Activated T-helper 1 cell treated with anti-CD3 and anti-CD28 coated beads, Interleukin-2, amount 50 U/mL, for 16 hours (primary cell): ENCODE results near the gene MYO16.
"Not testable (repeated sequence)": the region's sequence is repeated elsewhere in the genome, so short reads cannot be mapped to it uniquely, and the experiment has no call there.

ENCODE experiments used
- DNase-seq, 2 donors: peaks; one replicate each; pipeline ENCODE4 v3.0.0-alpha.2; 2020; ENCODE audit warnings: low read depth in 1 of 2, low spot score in 1 of 2

Gene MYO16

GRCh38 chr13:109036078-109036780 is 406.8 kb downstream of the MYO16 start:
- no peak for DNase-seq

DNA sequence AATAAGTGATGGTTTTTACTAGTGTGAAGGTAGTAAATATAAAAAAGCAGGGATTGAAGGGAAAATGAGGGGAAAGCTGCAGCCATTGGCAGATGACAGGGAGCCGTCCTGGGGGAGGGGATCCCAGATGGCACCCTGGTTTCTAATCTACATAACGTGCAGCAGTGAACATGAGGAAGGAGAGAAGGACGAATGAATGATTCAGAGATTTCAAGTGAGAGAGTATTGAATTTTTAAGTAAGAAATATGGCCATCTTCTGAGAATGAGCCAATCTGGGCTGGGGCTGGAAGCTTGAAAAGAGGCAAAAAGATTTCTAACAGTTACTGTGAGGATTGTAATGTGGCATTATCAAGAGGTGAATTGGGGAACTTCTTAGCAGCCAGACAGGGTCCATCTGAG is 414.2 kb downstream of the MYO16 start:
- DNase-seq = no peak

DNA sequence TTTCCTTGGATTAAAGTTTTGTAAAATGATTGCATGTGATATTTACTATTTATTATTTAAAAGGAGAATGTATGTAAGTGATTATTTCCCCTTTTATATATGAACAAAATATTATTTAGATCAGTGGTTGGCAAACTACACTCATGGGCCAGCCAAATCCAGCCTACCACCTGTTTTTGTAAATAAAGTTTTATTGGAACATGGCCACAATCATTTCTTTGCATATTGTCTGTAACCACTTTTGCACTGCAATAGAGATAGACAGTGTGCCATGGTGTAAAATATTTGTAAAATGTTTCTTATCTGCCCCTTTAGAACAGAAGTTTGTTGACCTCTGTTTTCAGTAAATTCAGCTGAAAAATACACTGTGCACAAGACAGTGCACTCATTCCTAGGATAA is 426.4 kb downstream of the MYO16 start:
- no peak for DNase-seq

DNA sequence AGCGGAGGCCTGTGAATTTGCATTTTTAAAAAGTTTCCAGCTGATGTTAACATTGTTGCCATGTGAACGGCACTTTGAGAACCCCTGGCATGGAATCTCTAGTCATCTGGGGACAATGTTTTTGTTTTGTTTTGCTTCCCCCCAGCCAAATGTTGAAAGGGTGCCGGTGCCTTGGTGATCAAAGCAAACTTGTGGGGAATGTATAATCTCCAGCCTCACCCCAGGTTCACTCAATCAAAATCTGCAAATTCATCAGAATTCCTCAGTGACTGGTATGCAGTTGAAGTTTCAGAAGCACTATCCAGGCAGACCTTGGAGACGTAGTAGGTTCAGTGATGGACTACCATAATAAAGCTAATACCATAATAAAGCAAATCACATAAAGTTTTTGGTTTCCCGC is 428.7 kb downstream of the MYO16 start:
- no peak for DNase-seq

GRCh38 chr13:109072505-109072904 is 443.1 kb downstream of the MYO16 start:
- no peak for DNase-seq

GRCh38 chr13:109074436-109074835 is 445.0 kb downstream of the MYO16 start:
- no peak for DNase-seq

DNA sequence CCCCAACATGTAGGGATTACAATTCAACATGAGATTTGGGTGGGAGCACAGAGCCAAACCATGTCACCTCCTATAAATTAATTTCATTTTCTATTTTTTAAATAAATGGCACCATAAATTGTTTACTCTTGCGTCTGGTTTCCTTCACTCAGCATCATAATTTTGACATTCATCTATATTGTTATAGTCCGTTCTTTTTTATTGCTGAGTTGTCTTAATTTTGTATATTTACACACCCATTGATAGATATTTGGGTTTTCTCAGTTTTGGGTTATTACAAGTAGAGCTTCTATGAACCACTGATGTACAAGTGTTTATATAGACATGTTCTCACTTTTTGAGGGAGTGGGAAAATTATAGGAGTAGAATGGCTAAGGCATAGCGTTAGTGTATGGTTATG is 445.4 kb downstream of the MYO16 start:
- no peak for DNase-seq

DNA sequence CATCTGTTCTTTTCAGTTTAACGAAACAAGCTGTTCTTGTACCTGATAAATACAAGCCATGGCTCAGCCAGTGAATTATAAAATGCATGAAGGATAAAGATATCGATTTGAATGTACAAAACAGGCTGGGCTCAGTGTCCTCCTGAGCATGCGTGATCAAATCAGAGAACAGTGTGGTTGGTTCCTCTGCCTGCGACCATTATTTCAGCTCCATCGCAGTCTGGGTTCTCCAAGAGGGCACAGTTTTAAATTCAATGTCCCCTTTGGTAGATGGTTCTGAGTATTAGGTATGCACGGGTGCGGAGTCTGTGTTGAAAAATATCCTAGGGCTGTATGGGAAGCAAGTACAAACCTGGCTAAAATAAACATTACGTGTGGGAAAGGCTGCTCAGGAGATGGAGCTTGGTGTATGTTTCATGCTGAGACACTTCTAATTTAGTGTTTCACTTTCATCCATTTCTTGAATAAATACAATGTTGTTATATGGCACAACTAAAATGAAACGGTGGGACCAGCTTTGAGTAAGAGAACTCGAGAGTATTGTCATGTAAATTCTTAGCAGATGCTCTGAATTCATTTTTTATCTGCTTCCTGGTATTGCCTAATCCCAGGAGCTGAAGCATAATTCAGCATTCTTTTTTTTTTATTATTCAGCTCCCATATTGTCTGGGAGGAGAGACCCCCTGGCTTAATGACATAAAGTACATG is 458.7 kb downstream of the MYO16 start:
- no peak for DNase-seq

DNA sequence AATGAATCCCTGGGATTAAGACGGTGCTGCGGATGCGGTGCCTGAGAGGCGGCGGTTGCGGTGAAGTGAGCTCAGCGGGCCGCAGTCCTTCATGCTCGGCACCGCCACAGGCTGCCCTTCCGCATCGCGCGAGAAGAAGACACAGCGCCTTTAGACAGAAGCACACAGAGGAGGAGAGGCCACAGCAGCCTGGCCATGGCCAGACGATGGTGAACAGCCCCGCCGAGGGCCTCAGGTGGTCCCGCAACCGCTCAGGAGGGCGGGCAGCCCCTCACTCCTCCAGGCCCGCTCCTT is 459.2 kb downstream of the MYO16 start:
- DNase-seq = no peak

GRCh38 chr13:109090796-109091195 is 461.4 kb downstream of the MYO16 start:
- DNase-seq = no peak

GRCh38 chr13:109091249-109091648 is 461.8 kb downstream of the MYO16 start:
- DNase-seq = no peak

DNA sequence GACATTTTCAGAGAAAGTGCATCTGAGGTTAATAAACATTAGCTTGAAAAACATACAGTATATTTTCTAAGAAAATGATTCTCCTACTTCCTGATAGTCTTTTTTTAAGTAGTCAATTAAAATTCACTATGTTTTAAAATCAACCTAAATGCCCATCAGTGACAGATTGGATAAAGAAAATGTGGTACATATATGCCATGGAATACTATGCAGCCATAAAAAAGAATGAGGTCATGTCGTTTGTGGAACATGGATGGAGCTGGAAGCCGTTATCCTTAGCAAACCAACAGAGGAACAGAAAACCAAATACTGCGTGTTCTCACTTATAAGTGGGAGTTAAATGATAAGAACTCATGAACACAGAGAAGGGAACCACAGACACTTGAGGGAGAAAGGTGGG is 462.8 kb downstream of the MYO16 start:
- DNase-seq = not testable (repeated sequence)

GRCh38 chr13:109093998-109094397 is 464.6 kb downstream of the MYO16 start:
- DNase-seq = no peak

- no peak for DNase-seq
Observed at GRCh38 chr13:109095126-109095525, 465.7 kb downstream of the MYO16 start.

DNA sequence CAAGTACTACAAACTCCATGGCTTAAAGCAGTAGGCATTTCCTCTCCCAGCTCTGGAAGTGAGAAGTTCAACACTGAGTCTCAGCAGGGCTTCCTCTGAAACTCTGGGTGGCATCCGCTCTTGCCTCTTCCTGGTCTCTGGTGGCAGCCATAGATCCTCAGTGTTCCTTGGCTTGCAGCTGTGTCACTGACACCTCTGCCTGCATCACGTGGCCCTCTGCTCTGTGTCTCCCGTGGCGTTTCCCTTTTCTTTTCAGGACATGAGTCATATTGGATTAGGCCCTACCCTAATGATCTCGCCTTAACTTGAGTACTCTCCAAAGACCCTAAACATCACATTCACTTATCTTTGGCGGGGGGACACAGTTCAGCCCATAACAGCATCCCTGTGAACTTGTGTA is 466.7 kb downstream of the MYO16 start:
- DNase-seq = no peak

- no peak for DNase-seq
Observed at GRCh38 chr13:109100705-109101304, 471.4 kb downstream of the MYO16 start.

DNA sequence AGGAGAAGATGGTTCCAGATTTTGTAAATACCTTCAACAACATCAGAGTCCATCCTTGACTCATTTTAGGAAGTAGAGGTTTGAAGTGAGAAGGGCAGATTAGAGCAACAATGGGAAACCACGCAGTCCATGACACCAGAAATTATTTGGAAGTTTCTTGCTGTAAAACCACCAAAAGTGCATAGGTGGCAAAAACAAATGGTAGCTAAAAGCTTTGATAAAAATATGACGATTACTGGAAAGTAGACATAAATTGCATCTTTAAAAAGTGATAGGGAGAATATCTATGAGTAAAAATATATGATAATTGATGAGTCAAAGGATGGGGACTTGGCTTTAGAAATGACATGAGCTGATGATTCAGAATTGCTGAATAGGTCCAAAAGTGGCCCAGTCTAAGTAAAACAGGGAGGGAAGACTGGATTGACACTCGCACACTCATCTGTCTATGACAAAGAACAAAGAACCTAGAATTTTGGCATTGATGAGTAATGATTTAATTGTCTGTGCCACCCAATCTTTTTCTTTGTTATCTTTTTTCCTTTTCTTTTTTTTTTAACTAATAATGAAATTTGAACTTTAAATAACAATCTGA is 472.2 kb downstream of the MYO16 start:
- DNase-seq = no peak

GRCh38 chr13:109105899-109106298 is 476.5 kb downstream of the MYO16 start:
- no peak for DNase-seq

DNA sequence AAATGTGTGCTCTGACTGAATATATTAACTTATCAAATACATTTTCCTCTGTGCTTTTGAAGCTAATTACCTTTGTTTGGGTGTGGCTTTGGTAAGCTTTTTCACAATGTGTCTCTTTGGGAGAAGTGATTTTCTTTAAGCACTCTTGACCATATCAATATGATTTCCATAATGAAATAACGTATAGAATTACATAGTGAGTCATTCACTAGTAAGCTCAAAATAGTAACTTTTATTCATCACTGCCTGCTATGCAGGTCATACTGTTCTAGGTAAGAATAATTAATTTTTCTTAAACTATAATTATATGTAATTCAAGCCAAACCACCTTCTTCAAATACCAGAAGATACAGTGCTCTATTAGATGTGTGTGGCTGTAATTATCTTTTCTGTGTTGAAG is 480.7 kb downstream of the MYO16 start:
- DNase-seq = no peak

- no peak for DNase-seq
Observed at GRCh38 chr13:109111141-109111540, 481.7 kb downstream of the MYO16 start.

DNA sequence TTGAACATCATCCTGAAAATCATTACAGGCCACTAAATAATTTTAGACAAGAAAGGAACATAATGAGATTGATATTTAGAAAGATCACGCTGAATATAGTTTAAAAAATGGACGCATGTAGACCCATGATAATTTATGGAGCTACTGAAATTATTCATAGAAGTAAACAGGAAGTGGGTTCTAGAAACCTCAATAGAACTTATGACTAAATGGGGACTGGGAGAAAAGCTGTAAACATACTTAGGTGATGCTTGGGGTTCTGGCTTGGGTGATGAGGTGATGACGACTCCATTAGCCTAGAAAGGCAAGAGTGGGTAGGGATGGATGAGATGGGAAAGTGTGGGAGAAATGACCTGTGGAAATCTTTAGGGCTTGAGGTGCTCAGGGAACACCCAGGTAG is 484.0 kb downstream of the MYO16 start:
- no peak for DNase-seq

- no peak for DNase-seq
Observed at GRCh38 chr13:109114162-109114561, 484.8 kb downstream of the MYO16 start.
